ENCODE measurements around the gene PHYHIPL. TPM values are rescaled to one million over a fixed set of nuclear protein-coding genes. Genes with fewer than 3 reads are reported as not detected.
A peak's percentile ranks its signal among the peaks of the same experiment; 100 is the strongest.

Gene PHYHIPL
- not detected for total RNA-seq

GRCh38 chr10:59176241-59177030 is at the start of gene PHYHIPL:
PHYHIPL (plus strand) TSS chr10:59176643; CDS start chr10:59176854, 211 bp downstream.
- Histone ChIP-seq H3K4me3 (peak within 1 kb of the TSS; percentile 58 to 62), H3K4me1 (peaks cover 4 to 15% of the 10 kb centered on the region in 2 donors), H3K27ac (no peak within 1 kb of the TSS), H3K9me3 (no peaks in the 10 kb centered on the region), H3K27me3 (no peaks in the 10 kb centered on the region), H3K36me3 (no peaks in the 10 kb centered on the region)
- no peak for TF ChIP-seq CTCF (IDR thresholded peaks at IDR 0.05)
- intact Hi-C loops (cut with DNase I), result loop anchor here (5.0 kb wide), 1 partner anchor 99 kb away; no protein-coding TSS in a partner anchor
- DNase-seq (ENCODE audit: low spot score in 2 of 2), result no peak

DNA sequence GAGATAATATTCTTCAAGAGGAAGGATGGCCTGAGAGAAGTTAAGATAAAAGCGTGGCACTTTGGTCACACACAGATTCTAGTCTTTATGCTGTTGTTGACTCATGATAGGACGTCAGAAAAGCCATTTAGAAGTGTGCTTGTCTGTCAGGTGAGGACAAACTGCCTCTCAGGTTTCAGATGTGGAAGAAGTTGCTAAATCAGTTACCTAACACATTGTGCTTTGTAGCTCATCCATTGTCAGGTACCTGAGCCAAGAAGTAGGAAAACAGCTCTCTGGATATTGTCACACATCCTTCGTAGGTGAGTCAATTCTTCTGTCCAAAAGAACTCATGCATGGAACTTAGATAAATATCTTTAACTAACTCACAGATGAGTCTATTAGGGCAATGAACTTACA is 49.5 kb upstream of the PHYHIPL start:
- H3K4me3 ChIP-seq, result no peak overlapping the region
- H3K36me3 ChIP-seq, result no peaks in the 10 kb centered on the region
- H3K4me1 ChIP-seq, result peaks cover 0 to 1% of the 10 kb centered on the region in 2 donors
- H3K27me3 ChIP-seq, result no peaks in the 10 kb centered on the region
- TF ChIP-seq CTCF (IDR thresholded peaks at IDR 0.05), result no peak
- intact Hi-C loops (cut with DNase I), result no loop called here
- no peaks in the 10 kb centered on the region for H3K9me3 ChIP-seq
- no peak overlapping the region for H3K27ac ChIP-seq
- no peak for DNase-seq (ENCODE audit: low spot score in 2 of 2)

DNA sequence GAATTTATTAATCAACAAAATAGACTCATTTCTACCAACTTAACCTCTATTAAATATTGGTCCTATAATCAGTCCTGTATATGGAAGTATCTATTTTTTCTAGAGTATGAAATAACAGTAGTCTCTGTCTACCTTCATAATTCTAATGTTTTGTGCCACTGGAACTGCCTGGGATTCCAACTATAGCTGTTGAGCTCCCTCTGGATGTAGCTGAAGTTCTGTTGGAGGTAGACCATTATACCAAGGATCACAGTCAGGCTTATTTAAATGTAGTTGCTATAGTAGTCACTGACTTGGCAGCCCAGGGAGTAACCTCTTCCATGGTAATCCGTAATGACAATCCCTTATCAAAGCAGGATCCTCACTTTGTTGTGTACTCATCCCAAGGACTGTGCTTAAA is 48.5 kb upstream of the PHYHIPL start:
- intact Hi-C loops (cut with DNase I), result no loop called here
- Histone ChIP-seq H3K27me3 (no peaks in the 10 kb centered on the region), H3K4me3 (no peak overlapping the region), H3K4me1 (peaks cover 0 to 4% of the 10 kb centered on the region in 2 donors), H3K36me3 (no peaks in the 10 kb centered on the region), H3K9me3 (no peaks in the 10 kb centered on the region), H3K27ac (no peak overlapping the region)
- DNase-seq (ENCODE audit: low spot score in 2 of 2), result no peak
- no peak for TF ChIP-seq CTCF (IDR thresholded peaks at IDR 0.05)

GRCh38 chr10:59129867-59130266 is 46.6 kb upstream of the PHYHIPL start:
- no peak overlapping the region for H3K27ac ChIP-seq
- intact Hi-C loops (cut with DNase I), result no loop called here
- peaks cover 0 to 9% of the 10 kb centered on the region in 2 donors for H3K4me1 ChIP-seq
- TF ChIP-seq CTCF (IDR thresholded peaks at IDR 0.05), result no peak
- no peaks in the 10 kb centered on the region for H3K9me3 ChIP-seq
- DNase-seq (ENCODE audit: low spot score in 2 of 2), result no peak
- no peak overlapping the region for H3K4me3 ChIP-seq
- H3K36me3 ChIP-seq, result no peaks in the 10 kb centered on the region
- H3K27me3 ChIP-seq, result no peaks in the 10 kb centered on the region

- intact Hi-C loops (cut with DNase I), result no loop called here
- Histone ChIP-seq H3K36me3 (no peaks in the 10 kb centered on the region), H3K4me3 (no peak overlapping the region), H3K27ac (no peak overlapping the region), H3K9me3 (no peaks in the 10 kb centered on the region), H3K4me1 (peaks cover 0 to 9% of the 10 kb centered on the region in 2 donors), H3K27me3 (no peaks in the 10 kb centered on the region)
- no peak for TF ChIP-seq CTCF (IDR thresholded peaks at IDR 0.05)
- no peak for DNase-seq (ENCODE audit: low spot score in 2 of 2)
Measured at GRCh38 chr10:59131666-59132065, 44.8 kb upstream of the PHYHIPL start.

Data from ascending aorta (tissue), 2 donors.